ENCODE data around the gene CEP120.

Gene CEP120

DNA sequence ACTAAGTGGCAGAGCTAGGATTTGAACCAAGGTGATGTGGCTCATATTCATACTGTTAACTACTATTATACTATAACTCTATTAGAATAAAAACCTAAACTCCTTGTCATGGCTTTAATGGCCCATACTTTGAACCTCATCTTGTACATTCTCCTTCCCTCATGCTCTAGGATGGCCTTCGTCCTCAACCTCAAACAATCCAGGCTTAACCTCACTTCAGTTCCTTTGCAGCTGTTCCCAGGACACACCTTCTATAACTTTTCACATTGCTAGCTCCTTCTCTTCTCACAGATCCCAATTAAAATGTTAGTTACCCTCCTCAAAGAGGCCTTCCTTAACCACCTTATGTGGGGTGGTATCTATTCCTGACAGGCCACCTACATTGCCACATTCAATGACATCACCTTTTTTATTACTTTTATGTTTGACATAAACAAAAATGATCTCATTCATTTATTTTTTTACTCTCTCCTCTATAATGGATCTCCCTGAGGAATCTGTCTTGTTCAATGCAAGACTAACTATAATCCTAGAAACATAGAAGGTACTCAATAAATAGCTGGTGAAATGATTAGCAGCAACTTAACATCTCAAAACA is 53.7 kb downstream of the CEP120 start:
- Histone ChIP-seq H3K9ac (ENCODE audit: low read depth, low read length) (no peak overlapping the region), H3K27me3 (ENCODE audit: insufficient read depth, low read length) (no peaks in the 10 kb centered on the region), H3K36me3 (ENCODE audit: insufficient read depth, low read depth, low read length) (peaks cover 29% of the 10 kb centered on the region)

DNA sequence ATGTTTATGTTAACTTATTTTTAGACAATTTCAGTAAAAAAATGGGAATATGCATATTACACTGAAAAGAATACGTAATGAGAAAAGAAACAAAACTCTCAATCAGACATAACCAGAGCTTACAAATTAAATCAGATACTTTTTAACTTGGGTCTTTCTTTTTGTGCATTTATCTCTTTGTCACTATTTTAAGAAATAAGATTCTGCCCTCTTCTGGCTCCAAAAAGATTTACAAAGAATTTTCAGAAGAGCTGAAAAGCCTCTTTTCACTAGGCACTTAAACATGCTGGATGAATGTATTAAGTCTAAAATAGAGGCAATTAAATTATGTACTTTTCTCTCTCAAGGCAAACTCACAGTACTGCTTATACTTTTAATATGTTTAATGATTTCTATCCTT is 55.5 kb downstream of the CEP120 start:
- Histone ChIP-seq H3K27ac (ENCODE audit: low read length) (no peak overlapping the region), H3K4me1 (ENCODE audit: insufficient read depth, low read length) (no peaks in the 10 kb centered on the region), H3K36me3 (ENCODE audit: insufficient read depth, low read depth, low read length) (peaks cover 14% of the 10 kb centered on the region), H3K9me3 (ENCODE audit: insufficient read depth, low read depth, low read length) (no peaks in the 10 kb centered on the region), H3K27me3 (ENCODE audit: insufficient read depth, low read length) (no peaks in the 10 kb centered on the region), H3K9ac (ENCODE audit: low read depth, low read length) (no peak overlapping the region), H3K4me3 (ENCODE audit: low read length) (no peak overlapping the region)

More for the DNA sequence above, 53.7 kb downstream of the CEP120 start:
- H3K9me3 ChIP-seq (ENCODE audit: insufficient read depth, low read depth, low read length), result no peaks in the 10 kb centered on the region
- no peaks in the 10 kb centered on the region for H3K4me1 ChIP-seq (ENCODE audit: insufficient read depth, low read length)
- no peak overlapping the region for H3K4me3 ChIP-seq (ENCODE audit: low read length)
- no peak overlapping the region for H3K27ac ChIP-seq (ENCODE audit: low read length)

DNA sequence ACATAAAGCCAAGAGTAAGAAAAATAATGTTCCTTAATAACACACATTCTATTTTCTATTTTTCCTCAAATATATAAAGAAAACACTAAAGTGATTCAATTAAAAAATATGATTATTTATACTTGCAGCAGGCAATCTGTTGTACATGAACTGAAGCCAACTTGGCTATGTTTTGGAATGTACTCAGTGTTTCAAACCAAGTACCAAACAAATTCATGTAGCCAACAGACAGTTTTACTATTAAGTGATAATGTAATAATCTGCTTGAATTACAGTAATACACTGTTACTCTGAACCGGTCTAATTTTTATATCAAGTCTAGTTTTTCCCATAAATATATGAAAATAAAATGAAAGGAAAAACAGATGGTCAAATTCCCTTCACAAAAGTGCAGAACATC is 58.0 kb downstream of the CEP120 start:
- Histone ChIP-seq H3K27ac (ENCODE audit: low read length) (no peak overlapping the region), H3K36me3 (ENCODE audit: insufficient read depth, low read depth, low read length) (peaks cover 5% of the 10 kb centered on the region), H3K9me3 (ENCODE audit: insufficient read depth, low read depth, low read length) (no peaks in the 10 kb centered on the region), H3K27me3 (ENCODE audit: insufficient read depth, low read length) (no peaks in the 10 kb centered on the region), H3K4me3 (ENCODE audit: low read length) (no peak overlapping the region), H3K4me1 (ENCODE audit: insufficient read depth, low read length) (no peaks in the 10 kb centered on the region), H3K9ac (ENCODE audit: low read depth, low read length) (no peak overlapping the region)

DNA sequence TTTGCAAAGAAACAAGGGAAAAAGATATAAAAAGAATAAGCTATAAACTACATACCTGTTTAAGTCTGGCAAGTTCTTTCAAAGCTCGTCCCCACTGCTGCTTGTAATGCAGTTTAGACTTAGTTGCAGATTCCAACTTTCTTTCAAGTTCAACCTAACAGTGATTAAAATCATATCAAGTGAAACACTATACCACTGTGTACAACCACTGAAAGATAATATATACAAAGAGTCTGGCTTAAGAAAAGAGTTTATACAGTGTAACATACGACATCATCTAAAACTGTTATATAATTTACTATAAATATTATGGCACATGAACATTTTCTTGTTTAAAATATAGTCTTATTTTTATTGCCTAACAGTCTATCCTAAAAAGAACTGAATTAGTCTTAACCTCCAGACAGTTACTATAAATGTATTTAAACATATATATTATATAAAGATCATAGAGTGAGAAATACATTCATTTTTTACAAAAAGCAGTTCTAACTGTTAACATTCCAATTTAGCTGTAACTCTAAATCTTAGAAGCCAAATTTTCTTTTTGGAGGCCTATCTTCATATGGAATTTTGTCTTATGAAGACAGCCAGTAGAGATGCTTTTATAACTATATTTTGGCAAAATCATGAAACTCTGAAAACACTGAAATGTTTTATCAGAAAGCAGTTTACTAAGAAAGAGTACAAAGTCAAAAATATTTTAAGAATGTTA is 58.6 kb downstream of the CEP120 start:
- Histone ChIP-seq H3K36me3 (ENCODE audit: insufficient read depth, low read depth, low read length) (peaks cover 5% of the 10 kb centered on the region), H3K4me1 (ENCODE audit: insufficient read depth, low read length) (no peaks in the 10 kb centered on the region), H3K27me3 (ENCODE audit: insufficient read depth, low read length) (no peaks in the 10 kb centered on the region), H3K9ac (ENCODE audit: low read depth, low read length) (no peak overlapping the region), H3K27ac (ENCODE audit: low read length) (no peak overlapping the region), H3K4me3 (ENCODE audit: low read length) (no peak overlapping the region), H3K9me3 (ENCODE audit: insufficient read depth, low read depth, low read length) (no peaks in the 10 kb centered on the region)

DNA sequence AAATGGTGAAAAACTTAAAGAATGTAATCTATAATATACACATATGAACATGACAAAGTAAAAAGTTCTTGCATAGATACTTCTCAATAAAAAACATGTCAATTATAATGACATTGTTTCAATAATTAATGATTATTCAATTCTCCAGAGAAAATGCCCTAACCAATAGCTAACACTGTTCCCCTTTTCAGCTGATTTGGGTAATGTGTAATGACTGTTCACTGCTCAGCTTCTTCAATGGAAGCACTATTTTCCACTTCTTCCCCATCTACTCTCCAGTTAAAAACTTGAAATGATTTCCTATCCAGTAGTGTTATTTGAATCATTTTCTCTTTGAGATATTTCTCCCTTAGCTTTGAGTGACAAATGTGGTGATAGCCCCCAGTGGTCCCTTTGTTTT is 62.3 kb downstream of the CEP120 start:
- H3K36me3 ChIP-seq (ENCODE audit: insufficient read depth, low read depth, low read length), result peaks cover 8% of the 10 kb centered on the region
- peaks cover 7% of the 10 kb centered on the region; the same call in 1 of the 2 replicates for H3K9me3 ChIP-seq (ENCODE audit: insufficient read depth, low read depth, low read length)
- no peaks in the 10 kb centered on the region for H3K4me1 ChIP-seq (ENCODE audit: insufficient read depth, low read length)
- H3K9ac ChIP-seq (ENCODE audit: low read depth, low read length), result no peak overlapping the region
- no peaks in the 10 kb centered on the region for H3K27me3 ChIP-seq (ENCODE audit: insufficient read depth, low read length)
- H3K4me3 ChIP-seq (ENCODE audit: low read length), result no peak overlapping the region
- H3K27ac ChIP-seq (ENCODE audit: low read length), result no peak overlapping the region

DNA sequence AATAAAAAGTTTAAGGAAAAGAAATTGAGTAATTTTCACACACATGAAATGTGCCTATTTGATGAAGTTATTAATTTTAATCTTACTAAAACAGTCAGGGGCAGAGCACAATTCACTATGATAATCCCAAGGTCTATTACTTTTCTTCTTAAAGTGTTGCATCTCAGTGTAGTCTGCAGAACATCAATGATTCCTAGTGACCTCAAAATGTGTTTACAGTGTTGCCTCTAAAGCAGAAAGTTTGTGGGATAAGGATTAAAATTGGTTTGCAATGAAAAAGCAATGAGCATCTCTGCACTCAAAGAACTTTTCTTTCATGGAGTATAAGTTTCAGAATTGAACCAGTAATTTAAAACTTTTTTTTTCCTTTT is 63.0 kb downstream of the CEP120 start:
- H3K4me3 ChIP-seq (ENCODE audit: low read length), result no peak overlapping the region
- H3K36me3 ChIP-seq (ENCODE audit: insufficient read depth, low read depth, low read length), result peaks cover 4% of the 10 kb centered on the region
- H3K9ac ChIP-seq (ENCODE audit: low read depth, low read length), result no peak overlapping the region
- H3K27ac ChIP-seq (ENCODE audit: low read length), result no peak overlapping the region
- H3K4me1 ChIP-seq (ENCODE audit: insufficient read depth, low read length), result no peaks in the 10 kb centered on the region
- H3K9me3 ChIP-seq (ENCODE audit: insufficient read depth, low read depth, low read length), result peaks cover 7% of the 10 kb centered on the region; the same call in 1 of the 2 replicates
- H3K27me3 ChIP-seq (ENCODE audit: insufficient read depth, low read length), result no peaks in the 10 kb centered on the region

DNA sequence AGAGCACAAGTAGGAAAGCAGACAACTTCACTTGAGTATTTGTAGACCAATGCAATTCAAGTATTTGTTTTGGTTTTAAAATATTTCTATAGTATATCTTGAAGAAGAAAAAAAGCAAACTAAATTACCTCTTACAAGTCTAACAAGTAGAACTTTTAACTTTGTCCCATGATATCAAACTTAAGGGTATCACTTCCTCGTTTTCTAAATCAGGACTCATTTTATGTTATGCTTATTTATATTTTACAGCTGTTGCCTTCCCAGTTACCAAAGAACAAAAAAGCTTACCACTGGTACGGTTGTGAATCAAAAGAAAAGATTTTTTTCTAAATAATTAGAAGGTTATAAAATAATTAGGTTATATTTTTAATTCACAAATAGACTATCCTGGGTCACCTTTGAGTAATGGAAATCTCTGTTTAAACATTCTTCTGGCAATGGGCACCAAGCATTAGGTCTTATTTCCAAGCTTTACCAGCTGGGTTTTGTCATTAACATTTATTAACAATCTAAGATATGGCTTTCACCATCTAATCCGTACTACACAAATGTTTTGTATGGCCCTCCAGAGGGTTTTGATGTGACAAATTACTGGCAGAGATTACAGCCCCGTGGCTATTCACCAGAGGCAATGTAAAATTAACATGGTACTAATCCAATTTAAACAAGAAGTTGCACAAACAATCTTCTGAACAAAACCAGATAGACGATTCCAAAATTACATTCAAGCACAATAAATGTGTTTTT is 63.6 kb downstream of the CEP120 start:
- peaks cover 7% of the 10 kb centered on the region; the same call in 1 of the 2 replicates for H3K9me3 ChIP-seq (ENCODE audit: insufficient read depth, low read depth, low read length)
- no peak overlapping the region for H3K4me3 ChIP-seq (ENCODE audit: low read length)
- H3K36me3 ChIP-seq (ENCODE audit: insufficient read depth, low read depth, low read length), result peaks cover 3% of the 10 kb centered on the region
- H3K27ac ChIP-seq (ENCODE audit: low read length), result no peak overlapping the region
- H3K9ac ChIP-seq (ENCODE audit: low read depth, low read length), result no peak overlapping the region
- no peaks in the 10 kb centered on the region for H3K4me1 ChIP-seq (ENCODE audit: insufficient read depth, low read length)
- no peaks in the 10 kb centered on the region for H3K27me3 ChIP-seq (ENCODE audit: insufficient read depth, low read length)

DNA sequence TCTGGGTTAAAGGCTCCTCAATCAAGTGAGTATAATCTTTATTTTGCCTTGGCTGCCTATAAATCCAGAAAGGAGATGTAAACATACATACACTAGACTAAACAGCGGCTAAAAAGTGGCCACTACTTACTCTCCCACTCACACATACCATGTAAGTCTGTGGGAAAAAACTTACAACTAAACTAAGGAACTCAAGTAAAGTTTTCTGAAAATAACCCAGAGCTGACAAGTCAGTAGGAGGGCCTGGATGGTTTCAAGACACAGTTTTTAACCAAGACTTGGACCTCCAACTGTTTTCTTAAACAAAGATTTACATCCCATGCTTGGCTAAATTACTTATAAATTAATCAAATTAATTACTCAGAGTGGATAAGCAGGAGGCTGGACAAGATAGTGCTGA is 64.5 kb downstream of the CEP120 start:
- Histone ChIP-seq H3K4me1 (ENCODE audit: insufficient read depth, low read length) (no peaks in the 10 kb centered on the region), H3K36me3 (ENCODE audit: insufficient read depth, low read depth, low read length) (peaks cover 3% of the 10 kb centered on the region), H3K9me3 (ENCODE audit: insufficient read depth, low read depth, low read length) (peaks cover 7% of the 10 kb centered on the region; the same call in 1 of the 2 replicates), H3K27me3 (ENCODE audit: insufficient read depth, low read length) (no peaks in the 10 kb centered on the region), H3K9ac (ENCODE audit: low read depth, low read length) (no peak overlapping the region), H3K27ac (ENCODE audit: low read length) (no peak overlapping the region), H3K4me3 (ENCODE audit: low read length) (no peak overlapping the region)

DNA sequence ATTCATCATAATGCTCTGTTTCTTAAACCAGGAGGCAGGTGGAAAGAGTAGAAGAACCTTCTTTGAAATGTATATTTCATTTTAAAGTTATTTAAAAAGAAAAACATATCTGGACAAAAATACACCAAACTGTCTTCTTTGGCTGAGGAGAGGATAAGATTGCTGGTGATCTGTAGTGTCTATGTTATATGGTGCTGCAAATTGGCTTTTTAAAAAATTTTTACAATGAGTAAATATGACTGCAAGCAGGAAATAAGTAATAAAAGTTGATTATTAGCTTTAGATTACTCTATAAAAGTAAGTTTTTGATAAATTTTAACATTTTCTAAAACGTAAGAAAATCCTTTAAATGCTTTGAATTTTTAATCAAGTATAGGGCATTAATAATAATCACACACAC is 64.9 kb downstream of the CEP120 start:
- H3K27ac ChIP-seq (ENCODE audit: low read length), result no peak overlapping the region
- peaks cover 3% of the 10 kb centered on the region for H3K36me3 ChIP-seq (ENCODE audit: insufficient read depth, low read depth, low read length)
- no peak overlapping the region for H3K4me3 ChIP-seq (ENCODE audit: low read length)
- no peaks in the 10 kb centered on the region for H3K27me3 ChIP-seq (ENCODE audit: insufficient read depth, low read length)
- H3K9me3 ChIP-seq (ENCODE audit: insufficient read depth, low read depth, low read length), result peaks cover 9% of the 10 kb centered on the region; the same call in 1 of the 2 replicates
- H3K9ac ChIP-seq (ENCODE audit: low read depth, low read length), result no peak overlapping the region
- no peaks in the 10 kb centered on the region for H3K4me1 ChIP-seq (ENCODE audit: insufficient read depth, low read length)

DNA sequence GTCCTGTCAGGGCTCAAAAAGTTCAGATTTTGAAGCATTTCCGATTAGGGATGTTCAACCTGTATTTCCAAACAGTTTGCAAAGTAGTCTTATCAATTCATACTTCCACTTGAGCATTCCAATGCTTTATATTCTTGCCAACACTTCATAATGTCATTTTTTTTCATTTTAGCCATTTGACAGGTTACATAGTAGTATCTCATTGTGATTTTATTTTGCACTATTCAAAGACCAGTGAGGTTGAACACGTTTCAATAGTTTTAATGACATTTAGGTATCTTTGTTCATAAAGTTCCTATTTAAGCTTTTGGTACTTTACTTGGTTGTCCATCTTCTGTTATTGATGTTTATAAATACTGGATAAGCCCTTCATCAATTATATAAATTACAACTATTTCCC is 71.4 kb downstream of the CEP120 start:
- Histone ChIP-seq H3K27me3 (ENCODE audit: insufficient read depth, low read length) (no peaks in the 10 kb centered on the region), H3K9me3 (ENCODE audit: insufficient read depth, low read depth, low read length) (peaks cover 8% of the 10 kb centered on the region; the same call in 1 of the 2 replicates), H3K27ac (ENCODE audit: low read length) (no peak overlapping the region), H3K4me1 (ENCODE audit: insufficient read depth, low read length) (no peaks in the 10 kb centered on the region), H3K36me3 (ENCODE audit: insufficient read depth, low read depth, low read length) (peaks cover 14% of the 10 kb centered on the region), H3K4me3 (ENCODE audit: low read length) (no peak overlapping the region), H3K9ac (ENCODE audit: low read depth, low read length) (no peak overlapping the region)

DNA sequence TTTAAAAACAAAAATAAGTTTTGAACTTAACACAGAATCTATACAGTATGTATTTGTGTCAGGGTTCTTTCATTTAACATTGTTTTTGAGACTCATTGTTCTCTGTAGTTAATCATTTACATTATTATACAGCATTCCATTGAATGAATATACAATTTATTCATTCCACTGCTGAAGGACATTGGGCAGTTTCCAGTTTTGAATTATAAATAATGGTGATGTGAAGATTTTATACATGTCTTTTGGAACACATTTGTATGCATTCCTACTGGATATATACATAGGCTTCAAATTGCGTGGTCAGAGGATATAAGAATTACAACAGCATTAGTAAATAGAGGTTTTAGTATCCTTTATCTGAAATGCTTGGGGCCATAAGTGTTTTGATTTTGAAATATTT is 72.0 kb downstream of the CEP120 start:
- no peak overlapping the region for H3K27ac ChIP-seq (ENCODE audit: low read length)
- no peaks in the 10 kb centered on the region for H3K4me1 ChIP-seq (ENCODE audit: insufficient read depth, low read length)
- H3K4me3 ChIP-seq (ENCODE audit: low read length), result no peak overlapping the region
- peaks cover 5% of the 10 kb centered on the region; the same call in 1 of the 2 replicates for H3K9me3 ChIP-seq (ENCODE audit: insufficient read depth, low read depth, low read length)
- peaks cover 19% of the 10 kb centered on the region for H3K36me3 ChIP-seq (ENCODE audit: insufficient read depth, low read depth, low read length)
- no peak overlapping the region for H3K9ac ChIP-seq (ENCODE audit: low read depth, low read length)
- H3K27me3 ChIP-seq (ENCODE audit: insufficient read depth, low read length), result no peaks in the 10 kb centered on the region

DNA sequence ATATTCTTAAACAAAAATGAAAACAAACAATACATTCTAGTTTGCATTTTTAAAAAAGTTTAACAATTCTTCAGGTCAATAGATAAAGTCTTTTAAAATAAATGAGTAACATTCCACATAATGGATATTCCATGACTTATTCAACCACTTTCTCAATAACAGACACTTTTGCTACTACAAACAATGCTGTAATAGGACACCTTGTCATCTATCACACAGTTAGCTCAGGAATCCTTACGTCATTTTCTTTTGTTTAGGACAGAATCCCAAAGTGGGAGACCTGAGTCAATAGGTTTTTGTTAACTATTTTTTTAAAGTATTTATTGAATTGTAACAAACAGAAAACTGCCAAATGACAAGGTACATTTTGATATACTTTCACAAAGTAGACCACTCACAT is 72.5 kb downstream of the CEP120 start:
- Histone ChIP-seq H3K27me3 (ENCODE audit: insufficient read depth, low read length) (no peaks in the 10 kb centered on the region), H3K9me3 (ENCODE audit: insufficient read depth, low read depth, low read length) (peaks cover 3% of the 10 kb centered on the region; the same call in 1 of the 2 replicates), H3K36me3 (ENCODE audit: insufficient read depth, low read depth, low read length) (peaks cover 22% of the 10 kb centered on the region), H3K9ac (ENCODE audit: low read depth, low read length) (no peak overlapping the region), H3K4me1 (ENCODE audit: insufficient read depth, low read length) (no peaks in the 10 kb centered on the region), H3K4me3 (ENCODE audit: low read length) (no peak overlapping the region), H3K27ac (ENCODE audit: low read length) (no peak overlapping the region)
